ENCODE results near the gene SPTLC3. TPM values are rescaled to one million over a fixed set of nuclear protein-coding genes. Genes with fewer than 3 reads are reported as not detected.

SPTLC3 gene
- total and polyA plus RNA-seq, 4 donors, result 3.0 to 23.2 (median 11.9) TPM

GRCh38 chr20:12966468-12967085 lies 42.2 kb upstream of the SPTLC3 start:
- no peak overlapping the region for H3K27ac ChIP-seq (ENCODE audit: low read depth in 1 of 2, low read length in 1 of 2)
- DNase-seq, result peak in 2 of 3 donors; percentile 43 to 63
- no peak for ATAC-seq (ENCODE audit: insufficient read depth, low FRiP score)
- H3K36me3 ChIP-seq (ENCODE audit: control insufficient read depth in 4 of 4, insufficient read depth in 4 of 4, low read length in 4 of 4), result no peaks in the 10 kb centered on the region
- H3K27me3 ChIP-seq (ENCODE audit: control insufficient read depth in 3 of 3, insufficient read depth in 3 of 3, low read length in 2 of 3), result peaks cover 0 to 2% (median 0%) of the 10 kb centered on the region in 3 donors
- no peak overlapping the region for H3K4me3 ChIP-seq
- H3K9ac ChIP-seq (ENCODE audit: insufficient read depth in 1 of 2, low read length in 2 of 2), result no peak overlapping the region
- peaks cover 0 to 2% (median 0%) of the 10 kb centered on the region in 4 donors for H3K9me3 ChIP-seq (ENCODE audit: control insufficient read depth in 4 of 4, insufficient read depth in 3 of 4, low read length in 3 of 4)
- H3K4me1 ChIP-seq (ENCODE audit: control insufficient read depth in 5 of 5, insufficient read depth in 5 of 5, low read length in 5 of 5), result peaks cover 0 to 3% (median 0%) of the 10 kb centered on the region in 5 donors
- 0 to 92% methylated on average over 1 of the region's 1 CpG for WGBS, 2 donors
- no peak for TF ChIP-seq CTCF (IDR thresholded peaks at IDR 0.05; ENCODE audit: control extremely low read depth, extremely low read depth)

- Histone ChIP-seq H3K27ac (ENCODE audit: low read depth in 1 of 2, low read length in 1 of 2) (no peak overlapping the region), H3K4me1 (ENCODE audit: control insufficient read depth in 5 of 5, insufficient read depth in 5 of 5, low read length in 5 of 5) (peaks cover 0 to under 1% (median 0%) of the 10 kb centered on the region in 5 donors), H3K9ac (ENCODE audit: insufficient read depth in 1 of 2, low read length in 2 of 2) (no peak overlapping the region), H3K9me3 (ENCODE audit: control insufficient read depth in 4 of 4, insufficient read depth in 3 of 4, low read length in 3 of 4) (peaks cover 0 to 2% (median 0%) of the 10 kb centered on the region in 4 donors), H3K4me3 (no peak overlapping the region), H3K27me3 (ENCODE audit: control insufficient read depth in 3 of 3, insufficient read depth in 3 of 3, low read length in 2 of 3) (peaks cover 0 to 2% (median 0%) of the 10 kb centered on the region in 3 donors), H3K36me3 (ENCODE audit: control insufficient read depth in 4 of 4, insufficient read depth in 4 of 4, low read length in 4 of 4) (no peaks in the 10 kb centered on the region)
- ATAC-seq (ENCODE audit: insufficient read depth, low FRiP score), result no peak
- no peak for DNase-seq
- TF ChIP-seq CTCF (IDR thresholded peaks at IDR 0.05; ENCODE audit: control extremely low read depth, extremely low read depth), result no peak
Measured at GRCh38 chr20:12967932-12968331, 40.8 kb upstream of the SPTLC3 start.

GRCh38 chr20:12968472-12968871 lies 40.3 kb upstream of the SPTLC3 start:
- no peak for ATAC-seq (ENCODE audit: insufficient read depth, low FRiP score)
- Histone ChIP-seq H3K36me3 (ENCODE audit: control insufficient read depth in 4 of 4, insufficient read depth in 4 of 4, low read length in 4 of 4) (no peaks in the 10 kb centered on the region), H3K27me3 (ENCODE audit: control insufficient read depth in 3 of 3, insufficient read depth in 3 of 3, low read length in 2 of 3) (no peaks in the 10 kb centered on the region), H3K4me1 (ENCODE audit: control insufficient read depth in 5 of 5, insufficient read depth in 5 of 5, low read length in 5 of 5) (no peaks in the 10 kb centered on the region), H3K9ac (ENCODE audit: insufficient read depth in 1 of 2, low read length in 2 of 2) (no peak overlapping the region), H3K9me3 (ENCODE audit: control insufficient read depth in 4 of 4, insufficient read depth in 3 of 4, low read length in 3 of 4) (peaks cover 0 to 2% (median 0%) of the 10 kb centered on the region in 4 donors), H3K4me3 (no peak overlapping the region), H3K27ac (ENCODE audit: low read depth in 1 of 2, low read length in 1 of 2) (no peak overlapping the region)
- no peak for DNase-seq
- no peak for TF ChIP-seq CTCF (IDR thresholded peaks at IDR 0.05; ENCODE audit: control extremely low read depth, extremely low read depth)
- WGBS, 2 donors, result 93 to 95% methylated on average over 4 of the region's 4 CpGs
